Measurements from ENCODE around the gene DUSP18.

Gene DUSP18

GRCh38 chr22:30646518-30647160, 21.0 kb downstream of the DUSP18 start:
- Histone ChIP-seq H3K27ac (no peak overlapping the region), H3K36me3 (peaks cover 0 to 17% (median 7%) of the 10 kb centered on the region in 3 donors), H3K4me3 (no peak overlapping the region), H3K4me1 (no peaks in the 10 kb centered on the region), H3K9me3 (no peaks in the 10 kb centered on the region), H3K27me3 (no peaks in the 10 kb centered on the region)
- intact Hi-C loops (cut with DNase I; ENCODE audit: low total_unique reads): no loop called here
- no peak for TF ChIP-seq CTCF (IDR thresholded peaks at IDR 0.05)
- no peak for DNase-seq

GRCh38 chr22:30643055-30643875, 24.4 kb downstream of the DUSP18 start:
- Histone ChIP-seq H3K36me3 (peaks cover 0 to 17% (median 7%) of the 10 kb centered on the region in 3 donors), H3K9me3 (no peaks in the 10 kb centered on the region), H3K27ac (no peak overlapping the region), H3K4me3 (no peak overlapping the region), H3K27me3 (no peaks in the 10 kb centered on the region), H3K4me1 (peaks cover 0 to 2% (median 0%) of the 10 kb centered on the region in 4 donors)
- intact Hi-C loops (cut with DNase I; ENCODE audit: low total_unique reads): no loop called here
- TF ChIP-seq CTCF (IDR thresholded peaks at IDR 0.05): no peak
- no peak for DNase-seq

- Histone ChIP-seq H3K4me1 (peaks cover 9 to 26% (median 15%) of the 10 kb centered on the region in 4 donors), H3K36me3 (no peaks in the 10 kb centered on the region), H3K9me3 (no peaks in the 10 kb centered on the region), H3K4me3 (no peak overlapping the region), H3K27me3 (no peaks in the 10 kb centered on the region), H3K27ac (no peak overlapping the region)
- TF ChIP-seq CTCF (IDR thresholded peaks at IDR 0.05): no peak
- intact Hi-C loops (cut with DNase I; ENCODE audit: low total_unique reads): no loop called here
- no peak for DNase-seq
These were observed 26.7 kb downstream of the DUSP18 start for GRCh38 chr22:30640839-30641430.

GRCh38 chr22:30640361-30640760, 27.3 kb downstream of the DUSP18 start:
- Histone ChIP-seq H3K9me3 (no peaks in the 10 kb centered on the region), H3K27me3 (no peaks in the 10 kb centered on the region), H3K36me3 (no peaks in the 10 kb centered on the region), H3K4me1 (peaks cover 9 to 28% (median 17%) of the 10 kb centered on the region in 4 donors), H3K27ac (no peak overlapping the region), H3K4me3 (no peak overlapping the region)
- no peak for DNase-seq
- intact Hi-C loops (cut with DNase I; ENCODE audit: low total_unique reads): no loop called here
- TF ChIP-seq CTCF (IDR thresholded peaks at IDR 0.05): no peak

- Histone ChIP-seq H3K27me3 (no peaks in the 10 kb centered on the region), H3K27ac (no peak overlapping the region)
- intact Hi-C loops (cut with DNase I; ENCODE audit: low total_unique reads): loop anchor here (5.0 kb wide), 1 partner anchor 285 kb away; no protein-coding TSS in a partner anchor
These were observed 30.0 kb downstream of the DUSP18 start for GRCh38 chr22:30637701-30638114.

More at GRCh38 chr22:30637701-30638114, 30.0 kb downstream of the DUSP18 start:
- Histone ChIP-seq H3K4me1 (peaks cover 9 to 40% (median 26%) of the 10 kb centered on the region in 4 donors), H3K36me3 (no peaks in the 10 kb centered on the region), H3K4me3 (no peak overlapping the region), H3K9me3 (no peaks in the 10 kb centered on the region)
- TF ChIP-seq CTCF (IDR thresholded peaks at IDR 0.05): no peak
- no peak for DNase-seq

Measured in tibial artery (tissue), 4 donors.